A549 treated with CpdA at 1 μM for 4 hours (cell line): ENCODE measurements around the gene RNF2. TPM values are rescaled to one million over a fixed set of nuclear protein-coding genes. Genes with fewer than 3 reads are reported as not detected.

Experiments used
- total RNA-seq: library from RNA; stranded (reverse); fragments of 200-300 nt; extraction: Qiagen RNA extraction; gene quantifications from 5 replicates; pipeline ENCODE4 v1.2.3, GENCODE V29; 2022; ENCODE audit warnings: low read depth

The RNF2 gene
- total RNA-seq: 14.6 to 25.6 TPM (median 19.2 TPM) in 5 replicates

GRCh38 chr1:185044981-185045813, at the start of gene RNF2:
Gene RNF2 (plus strand): TSS chr1:185045558. CDS start chr1:185087554, 41,996 bp downstream.

Other genes with a start within 250 kb of the RNF2 start
- gene NIBAN1, start 71.0 kb upstream of the RNF2 start, total RNA-seq: 0.83 to 1.5 TPM (median 0.89 TPM) in 5 replicates
- 13.2 to 16.7 TPM (median 15.2 TPM) in 5 replicates for gene TRMT1L, start 111.4 kb downstream of the RNF2 start, total RNA-seq
- gene SWT1, start 111.6 kb downstream of the RNF2 start, total RNA-seq: 1.1 to 2.6 TPM (median 1.5 TPM) in 5 replicates